GM12874 (cell line): Measurements from ENCODE around the gene BCAS1.

ENCODE experiments used
- TF ChIP-seq, protein P1 (sequence below): IDR thresholded peaks from 2 replicates; pipeline ENCODE4 v1.5.1; 2011; ENCODE audit warnings: low read depth, mild to moderate bottlenecking, control low read depth, low read length, moderate library complexity; ENCODE audit not compliant: insufficient read depth

BCAS1 gene

DNA sequence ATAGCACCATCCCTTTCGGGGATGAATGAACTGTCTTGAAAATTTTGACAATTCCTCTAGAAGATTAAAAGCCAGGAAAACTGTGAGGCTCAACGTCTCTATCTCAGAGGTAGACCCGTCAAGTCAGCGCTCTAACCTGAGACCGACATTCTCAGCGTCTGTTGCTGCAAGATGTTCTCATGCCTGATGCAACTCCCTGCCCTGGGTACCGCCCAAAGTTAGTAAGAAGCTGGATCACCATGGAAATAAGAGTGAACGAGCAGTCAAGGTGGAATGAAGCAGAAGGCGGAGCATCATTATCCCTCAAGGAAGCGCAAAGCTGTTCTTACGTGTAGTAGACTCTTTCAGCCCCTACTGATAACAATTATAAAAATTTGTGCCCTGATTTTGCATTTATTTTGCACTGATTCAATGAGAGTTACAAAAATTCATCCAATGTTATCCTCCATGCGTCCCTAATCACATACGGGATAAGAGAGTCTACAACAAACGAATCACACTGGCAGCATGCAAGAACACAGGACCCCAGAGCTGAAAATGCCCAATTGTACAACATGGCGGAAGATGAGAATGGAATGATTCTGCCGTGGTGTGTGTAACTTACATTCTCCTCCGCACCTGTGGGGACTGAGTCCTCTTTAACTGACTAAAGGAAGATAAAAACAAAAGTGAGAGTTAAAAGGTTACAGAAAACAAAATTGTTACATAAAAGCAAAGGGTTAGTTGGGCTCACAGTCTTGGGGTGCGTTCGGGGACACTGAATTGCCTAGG, 95.4 kb downstream of the BCAS1 start:
- TF ChIP-seq, protein P1, sequence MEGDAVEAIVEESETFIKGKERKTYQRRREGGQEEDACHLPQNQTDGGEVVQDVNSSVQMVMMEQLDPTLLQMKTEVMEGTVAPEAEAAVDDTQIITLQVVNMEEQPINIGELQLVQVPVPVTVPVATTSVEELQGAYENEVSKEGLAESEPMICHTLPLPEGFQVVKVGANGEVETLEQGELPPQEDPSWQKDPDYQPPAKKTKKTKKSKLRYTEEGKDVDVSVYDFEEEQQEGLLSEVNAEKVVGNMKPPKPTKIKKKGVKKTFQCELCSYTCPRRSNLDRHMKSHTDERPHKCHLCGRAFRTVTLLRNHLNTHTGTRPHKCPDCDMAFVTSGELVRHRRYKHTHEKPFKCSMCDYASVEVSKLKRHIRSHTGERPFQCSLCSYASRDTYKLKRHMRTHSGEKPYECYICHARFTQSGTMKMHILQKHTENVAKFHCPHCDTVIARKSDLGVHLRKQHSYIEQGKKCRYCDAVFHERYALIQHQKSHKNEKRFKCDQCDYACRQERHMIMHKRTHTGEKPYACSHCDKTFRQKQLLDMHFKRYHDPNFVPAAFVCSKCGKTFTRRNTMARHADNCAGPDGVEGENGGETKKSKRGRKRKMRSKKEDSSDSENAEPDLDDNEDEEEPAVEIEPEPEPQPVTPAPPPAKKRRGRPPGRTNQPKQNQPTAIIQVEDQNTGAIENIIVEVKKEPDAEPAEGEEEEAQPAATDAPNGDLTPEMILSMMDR, result no peak

DNA sequence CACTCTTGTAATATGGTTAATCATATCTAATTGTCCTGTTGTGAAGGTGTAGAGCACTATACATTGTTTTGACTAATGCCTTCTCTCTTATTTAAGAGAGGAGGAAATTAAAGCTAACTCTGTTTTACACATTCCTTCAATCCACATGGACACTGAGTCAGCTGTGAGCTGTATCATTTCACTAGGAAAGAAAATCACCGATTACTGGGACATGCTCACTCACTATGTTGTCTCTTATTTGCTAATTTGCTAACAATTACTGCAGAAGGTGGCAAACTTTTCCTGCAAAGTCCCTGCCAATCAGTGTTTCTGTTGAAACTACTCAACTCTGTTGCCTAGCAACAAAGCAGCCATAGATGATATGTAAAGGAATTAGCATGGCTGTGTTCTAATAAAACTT, 98.2 kb downstream of the BCAS1 start:
- TF ChIP-seq, protein P1, result no peak

DNA sequence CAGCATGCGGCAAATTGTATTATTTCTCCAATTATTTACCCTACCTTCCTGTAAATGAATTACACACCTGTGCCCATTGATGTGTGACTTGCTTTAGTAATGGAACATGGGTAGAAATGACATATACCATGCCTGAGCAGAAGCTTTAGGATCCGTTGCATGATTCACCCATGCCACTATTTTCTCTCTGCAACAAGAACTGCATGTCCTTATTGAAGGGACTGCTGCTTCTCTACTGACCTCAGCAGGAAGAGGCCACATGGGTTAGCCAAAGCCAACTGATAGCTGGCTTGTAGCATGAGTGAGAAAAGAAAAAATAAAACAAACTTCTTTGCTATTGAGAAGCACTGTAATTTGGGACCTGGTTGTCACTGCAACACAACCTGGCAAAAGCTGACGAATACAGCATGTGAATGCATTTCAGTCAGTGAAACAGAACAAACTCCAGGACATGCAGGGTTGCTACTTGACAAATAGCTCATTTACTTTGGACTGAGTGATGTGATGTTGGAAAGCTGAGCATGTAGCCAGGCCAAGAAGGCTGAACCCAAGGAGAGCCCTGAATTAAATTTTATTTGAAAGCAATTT, 99.2 kb downstream of the BCAS1 start:
- TF ChIP-seq, protein P1, result no peak

DNA sequence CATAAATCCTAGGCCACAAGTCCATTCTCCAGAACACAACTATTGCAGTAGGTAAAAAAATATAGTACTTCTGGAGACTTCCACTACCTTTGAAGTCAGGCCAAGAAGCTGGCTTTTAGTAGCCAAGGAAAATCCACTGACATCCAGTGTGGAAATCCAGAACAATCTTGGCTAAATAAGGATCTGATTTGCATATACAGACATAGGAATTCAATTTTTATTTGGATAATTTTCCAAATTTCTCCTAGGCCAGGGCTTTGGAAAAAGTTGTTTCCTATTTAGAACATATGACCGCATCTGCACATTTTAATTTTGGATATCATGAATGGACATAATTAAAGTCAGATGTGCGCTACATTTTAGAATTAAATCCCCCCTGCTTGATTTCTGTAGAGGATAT, 100.2 kb downstream of the BCAS1 start:
- TF ChIP-seq, protein P1, result no peak

DNA sequence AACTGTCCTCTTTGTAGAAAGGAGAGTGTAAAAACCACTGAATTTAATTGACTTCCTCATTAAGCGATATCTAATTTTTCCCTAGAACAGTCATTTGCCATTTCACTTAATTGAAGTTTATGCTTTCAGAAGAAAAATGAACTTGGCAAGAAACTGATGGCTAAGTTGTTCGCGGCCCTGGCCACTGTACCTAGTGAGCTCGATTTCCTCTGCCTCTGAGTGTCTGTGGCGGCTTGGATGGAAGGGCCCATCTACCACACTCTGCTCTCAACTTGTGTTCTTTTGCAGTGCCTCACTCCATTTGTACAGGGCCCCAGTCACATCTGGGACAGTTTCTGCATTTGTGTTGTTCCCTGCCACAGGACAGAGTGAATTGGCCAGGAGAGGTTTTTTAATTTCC, 102.9 kb downstream of the BCAS1 start:
- TF ChIP-seq, protein P1, result no peak

DNA sequence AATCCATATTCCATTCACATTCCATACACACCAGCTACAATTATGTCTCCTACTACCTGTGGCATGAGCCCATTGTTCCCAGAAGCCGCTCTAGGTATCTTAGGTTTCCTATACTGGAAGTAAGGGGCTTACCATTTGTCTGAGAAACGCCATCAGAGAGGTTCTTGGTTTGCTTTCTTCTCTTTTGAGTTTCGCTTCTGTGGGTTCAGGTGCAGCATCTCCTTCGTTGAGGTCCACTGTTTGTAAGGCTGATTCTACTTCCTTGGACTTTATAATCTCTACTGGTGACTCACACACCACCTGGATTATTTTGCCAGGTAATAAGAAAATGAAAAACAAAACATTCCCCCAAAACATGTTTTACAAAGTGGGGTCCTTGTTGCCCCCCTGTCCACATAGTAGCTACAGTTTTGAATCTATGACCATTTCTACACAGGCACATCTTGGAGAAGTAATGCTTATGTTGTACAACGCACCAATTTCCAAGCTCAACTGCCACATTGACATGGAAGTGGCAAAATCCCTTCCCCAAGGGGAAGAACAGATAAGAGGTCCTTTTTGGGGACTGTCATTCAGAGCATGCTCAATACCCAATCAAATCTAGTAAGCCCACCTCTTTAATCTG, 103.5 kb downstream of the BCAS1 start:
- TF ChIP-seq, protein P1, result no peak

DNA sequence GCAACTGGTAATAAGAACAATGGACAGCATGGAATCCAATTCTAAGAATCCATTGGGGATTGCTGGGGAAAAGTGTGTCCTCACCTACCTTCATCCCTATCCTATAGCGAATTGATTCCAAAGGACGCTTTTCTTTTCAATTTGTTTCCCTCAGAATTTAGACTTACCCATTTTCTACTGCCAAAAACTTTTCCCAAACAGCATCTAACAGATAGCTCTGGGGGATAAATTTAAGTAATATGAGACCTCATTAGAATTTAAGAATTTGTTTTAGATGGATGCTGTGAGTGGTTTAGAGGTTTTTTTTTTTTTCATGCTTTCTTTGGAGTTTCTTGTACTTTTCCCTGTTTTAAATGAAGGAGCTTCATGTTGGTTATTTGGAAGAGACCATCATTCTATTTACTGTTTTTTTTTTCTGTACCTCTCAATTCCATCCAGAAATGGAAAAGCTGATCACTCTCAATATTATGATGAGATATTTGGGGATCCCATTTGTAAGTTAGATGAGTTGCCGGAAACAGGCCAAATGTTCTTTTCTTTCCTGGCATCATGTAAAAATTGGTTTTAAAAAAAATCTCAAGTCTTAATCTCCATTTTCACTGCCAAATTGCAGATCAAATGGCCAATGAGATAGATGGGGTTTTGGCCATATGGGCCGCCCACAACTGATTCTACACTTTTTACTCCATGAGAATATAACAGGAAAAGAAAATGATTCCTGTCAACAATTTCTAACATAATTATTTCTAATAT, 105.7 kb downstream of the BCAS1 start:
- TF ChIP-seq, protein P1, result no peak
